ENCODE data around the gene CHCHD6.

DNA sequence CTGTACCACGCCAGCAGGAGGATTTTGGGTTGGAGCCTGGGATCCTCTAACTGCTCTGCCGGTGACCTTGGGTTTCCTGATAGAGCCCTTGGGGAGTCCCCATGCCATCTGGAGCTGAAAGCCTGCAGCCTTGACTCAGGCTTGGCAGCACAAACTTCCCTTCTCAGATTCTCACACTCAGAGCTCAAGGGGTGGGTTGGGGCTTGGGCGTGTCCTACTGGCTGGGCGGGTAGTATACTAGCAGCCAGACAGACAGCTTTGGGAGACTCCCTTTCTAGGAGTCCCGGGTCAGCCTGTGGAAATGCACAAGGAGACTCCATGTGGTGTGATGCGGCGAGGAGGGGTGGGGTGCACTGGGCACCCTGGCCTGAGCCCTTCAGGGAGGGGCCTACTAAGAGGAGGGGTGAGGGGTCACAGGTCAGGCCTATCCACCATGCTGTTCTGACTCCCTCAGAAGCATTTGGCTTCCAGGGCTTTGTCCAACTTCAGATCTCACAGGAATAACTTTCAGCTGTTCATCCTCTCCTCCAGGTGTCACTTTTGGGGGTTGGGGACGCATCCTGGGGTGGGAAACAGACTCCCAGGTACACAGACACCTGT is 257.3 kb downstream of the CHCHD6 start:
- no peak for TF ChIP-seq YY1 (IDR thresholded peaks at IDR 0.05; ENCODE audit: extremely low read depth, insufficient replicate concordance, low read depth, low read length)
- TF ChIP-seq CTCF (IDR thresholded peaks at IDR 0.05 in 2 of 3, conservative IDR thresholded peaks at IDR 0.05 in 1 of 3; ENCODE audit: borderline replicate concordance in 1 of 3, insufficient read depth in 1 of 3, low read depth in 2 of 3, low read length in 2 of 3): no peak
- no peak for TF ChIP-seq EZH2phosphoT487 (IDR thresholded peaks at IDR 0.05; ENCODE audit: borderline replicate concordance)
- no peak for TF ChIP-seq POLR2AphosphoS5 (IDR thresholded peaks at IDR 0.05; ENCODE audit: low read depth, low read length)
- no peak for TF ChIP-seq ZFX (IDR thresholded peaks at IDR 0.05)
- TF ChIP-seq EGR1 (IDR thresholded peaks at IDR 0.05; ENCODE audit: low read depth): no peak
- no peak for TF ChIP-seq REST (IDR thresholded peaks at IDR 0.05; ENCODE audit: low read depth)
- no peak for TF ChIP-seq SP1 (IDR thresholded peaks at IDR 0.05; ENCODE audit: low read depth)
- no peak for TF ChIP-seq CEBPB (IDR thresholded peaks at IDR 0.05; ENCODE audit: low read depth)
- TF ChIP-seq, protein P1, sequence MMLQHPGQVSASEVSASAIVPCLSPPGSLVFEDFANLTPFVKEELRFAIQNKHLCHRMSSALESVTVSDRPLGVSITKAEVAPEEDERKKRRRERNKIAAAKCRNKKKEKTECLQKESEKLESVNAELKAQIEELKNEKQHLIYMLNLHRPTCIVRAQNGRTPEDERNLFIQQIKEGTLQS (IDR thresholded peaks at IDR 0.05): no peak
- TF ChIP-seq POLR2A (IDR thresholded peaks at IDR 0.05; ENCODE audit: borderline replicate concordance, extremely low read depth, insufficient read depth, insufficient read length): no peak
- no peak for TF ChIP-seq ZNF274 (IDR thresholded peaks at IDR 0.05; ENCODE audit: low read depth, low read length)
- TF ChIP-seq SRF (IDR thresholded peaks at IDR 0.05; ENCODE audit: low read depth): no peak

All from HCT116 (cell line).